DMS153 treated with DMSO at 0.1 percent for 48 hours (cell line): ENCODE measurements around the gene PADI1.
A peak's percentile ranks its signal among the peaks of the same experiment; 100 is the strongest.
"Not testable (repeated sequence)": the region's sequence is repeated elsewhere in the genome, so short reads cannot be mapped to it uniquely, and the experiment has no call there.

Source experiments
- DNase-seq: peaks from one replicate; lab custom pipeline; 2025; ENCODE audit not compliant: unreplicated experiment; lab: John Stamatoyannopoulos, UW

Gene PADI1

DNA sequence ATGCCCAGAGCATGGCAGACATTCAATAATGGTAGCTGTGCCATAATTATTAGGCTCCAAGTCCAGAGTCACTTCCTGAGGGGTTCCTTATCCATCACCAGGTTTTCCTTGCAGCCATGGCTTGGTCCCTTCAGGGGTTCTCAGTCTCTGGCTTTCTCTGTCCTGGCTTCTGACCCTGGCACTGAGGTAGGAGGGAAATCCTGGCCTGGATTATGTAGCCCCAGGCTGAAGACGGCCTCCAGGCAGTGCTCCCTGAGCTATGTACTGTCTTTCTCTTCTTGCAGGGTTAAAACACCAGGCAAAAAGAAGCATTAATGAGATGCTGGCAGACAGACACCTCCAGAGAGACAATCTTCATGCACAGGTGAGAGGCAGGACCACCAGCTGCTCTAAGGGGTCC is 34.5 kb downstream of the PADI1 start:
- peak; percentile 49 for DNase-seq

DNA sequence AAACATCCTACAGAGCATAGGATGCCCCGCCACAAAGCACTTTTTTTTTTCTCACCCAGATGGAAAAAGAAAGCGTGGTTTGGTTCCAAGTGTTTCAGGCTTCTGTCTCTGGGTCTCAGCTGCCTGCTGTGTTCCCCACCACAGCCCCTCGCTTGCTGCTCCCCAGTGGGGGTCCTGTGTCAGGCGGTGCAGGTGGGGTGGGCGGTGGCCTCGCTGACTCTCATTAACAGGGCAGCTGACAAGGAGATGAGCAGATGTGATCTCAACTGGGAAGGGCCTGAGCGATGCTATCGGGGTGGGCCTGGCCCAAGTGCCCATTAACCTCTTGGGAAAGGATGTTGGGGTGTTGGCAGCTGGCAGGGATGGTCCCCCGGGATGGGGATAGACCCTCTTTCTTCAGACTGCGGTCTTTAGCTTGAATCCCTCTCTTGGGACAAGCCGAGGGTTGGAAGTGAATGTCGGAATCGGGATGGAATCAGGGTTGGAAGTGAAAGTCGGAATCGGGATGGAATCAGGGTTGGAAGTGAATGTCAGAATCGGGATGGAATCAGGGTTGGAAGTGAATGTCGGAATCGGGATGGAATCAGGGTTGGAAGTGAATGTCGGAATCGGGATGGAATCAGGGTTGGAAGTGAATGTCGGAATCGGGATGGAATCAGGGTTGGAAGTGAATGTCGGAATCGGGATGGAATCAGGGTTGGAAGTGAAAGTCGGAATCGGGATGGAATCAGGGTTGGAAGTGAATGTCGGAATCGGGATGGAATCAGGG is 36.3 kb downstream of the PADI1 start:
- not testable (repeated sequence) for DNase-seq

DNA sequence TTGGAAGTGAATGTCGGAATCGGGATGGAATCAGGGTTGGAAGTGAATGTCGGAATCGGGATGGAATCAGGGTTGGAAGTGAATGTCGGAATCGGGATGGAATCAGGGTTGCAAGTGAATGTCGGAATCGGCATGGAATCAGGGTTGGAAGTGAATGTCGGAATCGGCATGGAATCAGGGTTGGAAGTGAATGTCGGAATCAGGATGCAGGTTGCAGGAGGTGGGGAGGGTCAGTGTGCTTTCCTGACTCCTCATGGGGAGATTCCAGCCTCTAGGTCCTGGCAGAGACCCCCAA is 36.8 kb downstream of the PADI1 start:
- DNase-seq = not testable (repeated sequence)

DNA sequence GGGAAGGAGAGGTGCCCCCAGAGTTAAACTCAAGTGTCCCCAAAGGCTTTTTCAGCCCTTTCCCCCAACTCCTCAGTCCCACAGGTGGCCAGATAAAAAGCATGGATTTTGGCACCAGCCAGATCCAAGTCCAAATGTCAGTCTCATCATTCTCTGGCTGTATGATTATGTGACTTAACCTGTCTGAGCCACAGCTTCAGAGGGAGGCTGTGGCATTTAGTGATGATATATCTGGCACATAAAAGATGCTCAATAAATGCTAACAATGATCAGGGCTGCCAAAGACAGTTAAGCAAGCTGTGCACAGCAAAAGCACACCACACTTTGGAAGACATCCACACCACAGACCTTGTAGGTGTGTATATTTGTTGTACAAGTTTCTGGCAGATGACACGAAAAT is 38.3 kb downstream of the PADI1 start:
- DNase-seq = no peak

DNA sequence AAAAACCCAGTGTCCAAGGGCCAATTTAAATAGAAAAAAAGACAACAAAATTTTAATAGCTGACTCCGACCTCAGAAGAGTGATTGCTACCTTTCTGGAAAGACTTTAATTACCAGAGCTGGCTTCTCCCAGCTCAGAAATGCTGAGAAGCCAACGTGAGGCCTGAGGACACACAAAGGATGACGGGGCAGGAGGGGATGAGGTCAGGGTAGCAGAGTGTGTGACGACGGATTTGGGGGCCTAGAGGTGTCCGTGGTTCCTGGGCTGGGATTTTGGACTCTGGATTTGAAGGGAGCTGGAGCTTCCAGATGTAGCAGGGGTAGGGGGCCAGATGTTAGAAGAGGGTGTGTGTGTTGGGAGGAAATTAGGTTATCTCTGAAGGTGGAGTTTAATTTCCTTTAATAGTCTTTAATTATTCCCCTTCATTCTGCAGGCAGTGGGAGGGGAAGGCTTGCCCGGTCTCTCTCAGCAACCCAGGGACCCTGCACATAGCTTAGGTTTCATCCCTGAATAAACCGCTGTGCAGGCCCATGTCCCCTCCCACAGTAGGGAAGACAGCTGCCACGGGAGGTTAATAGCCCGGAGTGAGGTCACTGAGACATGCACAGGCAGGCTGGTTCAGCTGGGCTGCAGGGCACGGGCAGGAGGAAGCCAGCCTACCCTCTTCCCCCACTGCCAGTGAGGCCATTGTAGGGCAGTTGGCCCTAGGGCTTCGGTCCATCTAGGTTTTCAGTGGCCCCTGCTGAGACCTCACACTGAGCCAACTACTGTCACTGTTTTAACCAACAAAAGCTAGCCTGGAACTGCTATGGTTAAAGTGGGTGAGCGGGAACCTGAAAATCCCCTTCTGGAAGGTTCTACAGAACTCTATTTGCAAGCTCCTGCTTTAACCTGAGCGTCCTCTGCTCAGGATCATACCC is 40.2 kb downstream of the PADI1 start:
- DNase-seq = no peak

DNA sequence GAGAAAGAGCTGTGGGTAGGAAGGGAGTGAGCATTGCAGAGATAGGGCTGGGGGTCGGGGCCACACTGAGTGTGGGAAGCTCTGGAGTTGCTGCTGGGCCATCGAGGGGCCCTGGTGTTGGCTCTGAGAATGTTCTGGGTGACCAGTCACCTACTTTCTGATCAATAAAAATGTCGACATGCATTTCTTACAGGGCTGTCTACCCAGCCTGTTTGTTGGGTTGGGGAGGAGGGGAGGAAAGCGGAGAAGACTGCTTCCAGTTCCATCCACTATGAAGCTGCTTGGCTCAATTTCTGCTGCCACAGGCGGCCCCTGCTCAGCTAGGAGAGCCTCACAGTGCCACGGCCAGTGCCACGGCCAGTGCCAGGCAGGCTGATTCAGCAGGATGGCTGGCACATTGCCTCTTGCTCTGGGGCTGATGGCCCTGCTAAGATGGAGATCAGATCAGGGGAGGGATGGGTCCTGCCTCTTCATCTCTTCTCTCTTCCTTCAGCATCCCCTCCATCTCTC is 40.9 kb downstream of the PADI1 start:
- no peak for DNase-seq

DNA sequence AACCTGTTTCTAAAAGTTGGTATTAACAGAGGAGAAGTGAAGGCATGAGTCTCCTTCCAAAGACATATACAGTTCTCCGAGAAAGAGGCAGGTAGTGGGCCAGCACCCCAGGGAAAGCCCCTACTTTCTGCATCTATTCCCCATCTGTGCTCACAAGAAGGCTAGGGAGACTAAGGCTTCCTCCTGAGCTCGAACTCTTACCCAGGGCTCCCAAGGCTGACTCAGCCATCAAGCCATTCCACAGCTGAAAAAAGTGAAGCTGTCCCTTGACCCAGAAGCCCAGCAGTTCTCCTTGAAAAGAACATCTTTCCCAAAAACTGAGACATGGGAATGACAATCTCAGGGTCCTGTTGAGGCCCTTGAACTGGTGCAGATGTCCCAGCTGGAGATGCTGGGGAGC is 42.0 kb downstream of the PADI1 start:
- DNase-seq = no peak

DNA sequence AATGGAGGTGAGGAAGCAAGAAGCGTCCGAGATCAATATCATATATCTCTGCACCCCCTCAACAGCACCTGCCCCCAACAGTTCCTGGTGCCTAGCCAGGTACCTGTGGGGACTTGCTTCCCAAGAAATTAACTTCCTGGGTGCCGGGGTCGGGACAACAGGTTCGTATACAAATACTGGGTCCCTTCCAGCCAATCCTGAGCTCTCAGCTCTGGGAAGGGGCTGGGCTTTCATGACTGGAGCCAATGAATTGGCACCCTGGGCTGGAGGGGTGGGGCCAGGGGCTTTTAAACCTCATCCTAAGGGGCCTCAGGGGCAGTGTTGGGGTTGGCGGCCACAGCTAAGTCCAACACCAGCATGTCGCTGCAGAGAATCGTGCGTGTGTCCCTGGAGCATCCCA is 43.9 kb downstream of the PADI1 start, which contains the start of gene PADI3:
Gene PADI3 (plus strand): TSS at position 318 of the 400 bp plus-strand sequence. CDS start 40 bp downstream, at position 358.
- no peak for DNase-seq

DNA sequence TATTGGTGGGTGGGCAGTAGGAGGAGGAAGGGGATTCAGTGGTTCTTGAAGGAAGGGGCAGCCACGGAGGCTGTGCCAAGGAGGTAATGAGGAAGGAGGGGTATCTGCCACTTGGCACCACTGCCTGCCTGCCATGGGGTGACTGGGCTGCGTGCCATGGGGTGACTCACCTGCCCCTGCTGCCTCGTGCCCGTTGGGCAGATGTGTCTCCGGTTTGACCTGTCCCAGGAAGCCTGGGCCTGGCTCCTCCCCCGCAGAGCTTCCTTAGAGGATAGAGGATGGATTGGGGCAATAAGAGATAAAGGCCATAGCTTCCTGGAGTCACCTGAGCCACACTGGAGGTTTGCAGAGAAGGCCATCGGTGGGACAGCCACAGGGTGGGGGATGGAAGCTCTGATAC is 45.7 kb downstream of the PADI1 start:
- DNase-seq = no peak

DNA sequence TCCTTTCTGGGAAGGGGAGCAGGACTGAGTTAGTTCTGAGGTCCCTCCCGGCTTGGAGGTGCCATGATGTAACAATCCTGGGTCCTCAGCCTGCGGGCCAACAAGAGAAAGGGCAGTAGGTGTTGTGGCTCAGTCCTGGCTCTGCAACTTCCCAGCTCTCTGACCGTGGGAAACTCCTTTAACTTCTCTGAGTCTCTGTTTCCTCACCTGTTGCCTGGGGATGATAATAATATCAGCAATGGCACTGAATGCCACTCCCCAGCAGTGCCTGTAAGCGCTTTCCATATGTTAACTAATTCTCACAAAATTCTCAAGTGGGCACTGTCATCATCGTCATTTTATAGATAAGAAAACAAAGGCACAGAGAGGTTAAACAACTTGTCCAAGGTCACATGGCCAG is 46.3 kb downstream of the PADI1 start:
- DNase-seq = no peak

DNA sequence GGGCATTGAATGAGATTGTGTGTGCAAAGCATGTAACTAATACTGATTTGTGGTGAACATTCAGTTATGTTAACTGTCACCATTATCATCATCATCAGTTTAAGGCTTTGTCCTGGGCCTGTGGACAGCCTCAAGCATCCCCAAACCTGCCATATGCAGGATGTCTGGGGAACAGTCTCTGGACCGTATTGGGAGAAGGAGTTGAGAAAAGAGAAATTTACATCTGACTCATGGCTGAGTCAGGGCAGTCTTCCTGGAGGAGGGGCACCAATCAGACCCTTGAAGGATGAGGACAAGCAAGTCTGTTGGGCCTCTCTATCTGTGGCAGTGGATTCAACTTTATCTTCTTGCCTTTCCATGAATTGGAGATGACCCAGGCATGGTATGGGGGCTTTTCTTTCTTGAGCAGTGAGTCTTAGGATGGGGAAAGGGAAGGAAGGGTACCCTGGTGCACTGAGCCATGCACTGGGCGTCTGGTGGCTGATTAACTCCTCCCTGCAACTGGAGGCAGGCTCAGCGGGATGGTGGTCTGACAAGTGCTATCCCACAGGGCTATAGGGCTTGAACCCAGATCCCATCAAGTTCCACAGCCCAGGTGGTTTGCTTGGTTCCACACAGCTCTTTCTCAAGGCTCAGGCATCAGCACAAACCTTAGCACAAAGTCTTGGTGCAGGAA is 46.9 kb downstream of the PADI1 start:
- no peak for DNase-seq

DNA sequence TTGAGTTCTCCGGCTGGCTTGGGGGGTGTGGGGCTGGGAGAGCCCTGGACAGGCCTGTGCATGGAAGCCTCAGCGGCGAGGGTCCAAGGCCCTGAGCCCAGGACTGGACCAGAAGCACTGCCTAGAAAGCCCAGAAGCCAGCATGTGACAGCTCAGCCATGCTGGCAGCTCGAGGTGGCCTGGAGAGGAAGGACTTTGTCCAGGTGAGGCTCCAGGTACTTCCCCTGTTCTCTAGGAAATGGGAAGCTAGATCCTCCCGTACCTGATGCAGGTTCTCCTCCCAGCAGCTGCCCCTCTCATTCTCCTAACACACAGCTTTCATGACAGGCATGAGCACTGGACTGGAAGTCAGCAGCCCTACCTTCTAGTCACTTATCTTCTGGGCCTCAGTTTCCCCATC is 50.4 kb downstream of the PADI1 start:
- no peak for DNase-seq

DNA sequence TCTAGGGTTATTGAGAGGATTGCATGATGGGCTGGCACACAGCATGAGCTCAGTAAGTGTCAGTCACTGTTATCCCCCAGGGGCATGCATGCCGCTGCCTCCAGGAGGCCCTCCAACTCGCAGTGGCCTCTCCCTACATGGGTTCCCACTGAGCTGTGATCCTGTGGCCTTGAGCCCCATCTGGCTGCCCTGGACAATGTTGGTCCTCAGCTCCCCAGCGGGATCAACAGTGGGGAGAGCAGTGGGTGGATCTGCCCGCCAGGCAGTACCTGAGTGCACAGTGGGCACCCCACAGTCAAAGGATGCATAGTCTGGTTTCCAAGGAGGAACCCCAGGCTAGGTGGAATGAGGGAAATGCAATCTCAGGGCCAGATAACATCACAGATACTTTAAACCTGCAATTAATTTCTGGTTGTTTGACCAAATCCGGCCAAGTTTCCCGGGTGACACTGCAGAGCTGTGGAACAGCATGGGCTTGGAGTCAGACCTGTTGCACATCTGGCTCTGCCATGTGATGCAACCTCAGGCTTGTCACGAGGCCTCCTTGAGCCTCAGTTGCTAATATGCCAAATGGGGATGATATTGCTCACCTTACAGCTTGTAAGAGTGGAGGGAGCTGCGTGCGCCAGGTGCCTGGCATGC is 53.3 kb downstream of the PADI1 start:
- DNase-seq = no peak

DNA sequence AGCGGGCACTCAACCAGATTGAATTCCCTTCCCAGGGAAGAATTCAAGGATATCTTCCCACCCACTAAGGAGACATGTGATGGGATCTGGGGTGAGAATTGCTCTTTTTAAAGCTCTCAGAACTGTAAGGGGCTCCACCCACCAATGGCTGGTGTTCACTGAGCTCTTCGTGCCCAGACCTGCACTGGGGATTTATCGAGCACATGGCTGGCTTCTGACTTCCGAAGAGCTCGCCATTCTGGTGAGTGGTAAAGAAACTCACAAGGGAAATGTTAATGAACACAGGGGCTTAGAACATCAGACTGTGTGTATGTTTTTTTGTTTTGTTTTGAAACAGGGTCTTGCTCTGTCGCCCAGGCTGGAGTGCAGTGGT is 53.8 kb downstream of the PADI1 start:
- DNase-seq = no peak

DNA sequence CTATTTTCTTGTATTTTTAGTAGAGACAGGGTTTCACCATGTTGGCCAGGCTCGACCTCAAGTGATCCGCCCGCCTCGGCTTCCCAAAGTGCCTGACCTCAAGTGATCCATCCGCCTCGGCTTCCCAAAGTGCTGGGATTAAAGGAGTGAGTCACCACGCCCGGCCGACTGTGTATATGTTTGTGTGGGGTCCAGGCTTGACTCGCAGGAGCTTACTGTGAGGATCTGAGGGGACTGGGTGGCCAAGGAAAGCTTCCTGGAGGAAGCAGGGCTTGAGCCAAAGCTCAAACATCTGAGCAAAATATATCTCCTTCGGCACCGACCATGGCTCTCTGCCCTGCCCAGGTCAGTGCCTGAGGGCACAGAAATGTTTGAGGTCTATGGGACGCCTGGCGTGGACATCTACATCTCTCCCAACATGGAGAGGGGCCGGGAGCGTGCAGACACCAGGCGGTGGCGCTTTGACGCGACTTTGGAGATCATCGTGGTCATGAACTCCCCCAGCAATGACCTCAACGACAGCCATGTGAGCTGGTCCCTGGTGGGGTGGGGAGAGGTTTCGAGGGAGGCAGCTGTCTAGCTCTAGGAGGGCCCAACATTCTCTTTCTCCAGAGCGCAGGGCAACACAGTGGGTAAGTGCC is 54.4 kb downstream of the PADI1 start:
- DNase-seq = no peak

DNA sequence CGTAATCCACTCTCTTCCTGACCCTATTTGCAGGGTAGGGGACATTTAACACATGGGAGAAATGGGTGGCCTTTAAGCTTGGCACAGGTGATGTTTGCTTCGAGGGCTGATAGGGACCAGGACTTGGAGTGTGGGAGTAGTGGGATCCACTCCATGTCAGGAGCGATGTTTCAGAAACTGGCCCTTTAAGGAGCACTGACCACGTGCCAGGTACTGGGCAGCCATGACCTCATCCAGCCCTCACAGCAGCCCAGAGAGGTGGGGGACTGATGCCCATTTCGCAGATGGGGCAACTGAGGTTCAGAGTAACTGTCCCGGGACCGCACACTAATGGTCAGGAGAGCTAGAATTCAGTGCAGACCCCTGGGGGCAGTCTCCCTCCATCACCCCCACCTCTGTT is 55.3 kb downstream of the PADI1 start:
- DNase-seq = no peak

DNA sequence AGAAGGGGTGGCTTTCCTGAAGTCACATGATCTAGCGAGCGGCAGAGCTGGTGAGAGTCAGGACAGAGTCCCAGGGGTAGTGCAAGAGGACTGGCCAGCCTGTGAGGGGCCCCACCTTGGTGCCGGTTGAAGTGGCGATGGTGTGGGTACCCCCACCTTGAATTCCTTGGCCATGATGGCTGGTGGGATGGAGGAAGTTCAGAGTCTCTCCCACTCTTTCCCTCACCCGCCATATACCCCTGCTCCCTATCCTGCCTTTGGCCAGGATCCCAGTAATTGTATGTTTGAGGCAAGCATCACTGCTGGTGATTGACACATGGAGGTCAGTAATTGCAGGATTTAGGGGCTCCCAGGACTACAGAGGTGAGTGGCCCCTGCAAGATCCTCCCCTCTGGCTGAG is 55.8 kb downstream of the PADI1 start:
- no peak for DNase-seq

DNA sequence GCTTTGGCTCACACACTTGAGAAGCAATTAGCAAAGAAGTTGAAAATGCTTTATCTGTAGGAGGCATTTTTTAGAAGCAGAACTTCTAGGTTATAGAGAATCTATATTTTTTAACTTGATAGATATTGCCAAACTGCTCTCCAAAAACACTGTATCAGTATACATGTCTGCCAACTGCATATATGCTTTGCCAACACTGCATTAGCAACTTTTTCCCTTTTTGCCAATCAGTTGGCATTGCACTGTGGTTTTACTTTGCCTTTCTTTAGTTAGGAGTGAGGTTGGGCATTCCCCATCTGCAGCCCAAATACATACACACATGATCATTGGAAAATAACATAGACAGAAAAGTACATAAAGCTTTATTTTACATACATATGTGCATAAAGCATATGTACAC is 59.0 kb downstream of the PADI1 start:
- no peak for DNase-seq

DNA sequence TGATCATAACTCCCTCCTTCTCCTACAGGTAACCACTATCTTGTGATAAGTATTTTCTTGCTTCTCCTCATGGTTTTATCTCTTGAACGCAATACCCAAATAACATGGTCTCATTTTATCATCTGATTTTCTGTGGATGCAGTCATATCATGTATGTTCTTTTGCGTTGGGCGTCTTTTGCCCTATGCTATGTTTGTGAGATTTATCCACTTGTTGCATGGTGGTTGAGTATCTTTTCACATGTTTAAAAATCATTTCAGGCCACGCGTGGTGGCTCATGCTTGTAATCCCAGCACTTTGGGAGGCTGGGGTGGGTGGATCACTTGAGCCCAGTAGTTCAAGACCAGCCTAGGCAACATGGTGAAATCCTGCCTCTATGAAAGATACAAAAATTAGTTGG is 59.5 kb downstream of the PADI1 start:
- no peak for DNase-seq

DNA sequence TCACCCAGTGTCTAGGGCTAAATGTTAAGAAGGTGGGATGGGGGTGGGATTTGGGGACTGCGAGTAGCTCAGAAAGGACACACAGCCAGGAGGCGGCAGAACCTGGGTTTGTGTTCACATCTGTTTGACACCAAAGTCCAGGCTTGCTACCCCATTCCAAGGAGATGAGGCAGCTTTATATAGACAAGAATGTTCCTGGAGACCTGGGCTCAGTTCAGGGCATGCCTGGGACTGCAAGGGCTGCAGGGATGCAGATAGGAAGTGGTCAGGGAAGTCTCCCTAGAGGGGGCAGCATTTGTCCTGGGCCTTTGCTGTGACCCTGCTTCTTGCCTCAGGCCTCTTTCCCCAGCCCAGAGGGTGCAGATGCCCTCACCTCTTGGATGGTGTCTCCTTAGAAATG is 60.2 kb downstream of the PADI1 start:
- DNase-seq = no peak

DNA sequence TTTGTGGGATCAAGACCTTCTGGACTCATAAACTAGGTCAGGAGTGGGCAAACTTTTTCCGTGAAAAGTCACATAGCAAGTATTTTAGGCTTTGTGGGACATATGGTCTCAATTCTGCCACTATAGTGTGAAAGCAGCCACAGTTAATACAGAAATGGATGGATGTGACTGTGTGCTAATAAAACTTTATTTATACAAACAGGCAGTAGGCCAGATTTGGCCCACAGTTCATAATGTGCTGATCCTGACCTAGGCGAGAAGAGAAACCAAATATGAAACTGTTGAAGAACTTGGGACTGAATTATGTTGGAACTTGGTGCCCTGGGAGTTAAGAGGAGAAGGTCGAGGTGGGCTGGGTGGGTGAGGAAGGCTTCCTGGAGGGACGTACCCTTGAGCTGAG is 61.0 kb downstream of the PADI1 start:
- DNase-seq = no peak
